SH-SY5Y (cell line): ENCODE measurements around the gene SELENOO.

ENCODE experiments used
- GATA2 ChIP-seq: IDR thresholded peaks from 2 replicates; pipeline ENCODE4 v1.6.1; 2011; ENCODE audit warnings: mild to moderate bottlenecking, low read depth, low read length
- GATA3 ChIP-seq: IDR thresholded peaks from 2 replicates; pipeline ENCODE4 v1.6.1; 2011; ENCODE audit warnings: low read depth, mild to moderate bottlenecking, low read length, moderate library complexity

- TF ChIP-seq GATA2 (no peak), GATA3 (no peak)
Observed at GRCh38 chr22:50264104-50264745, 63.4 kb downstream of the SELENOO start.
